NCI-H2081 treated with DMSO at 0.1 percent for 48 hours (cell line): Measurements from ENCODE around the gene CLIP4.

Source experiments
- DNase-seq: peaks from one replicate; lab custom pipeline; 2025; lab: John Stamatoyannopoulos, UW

The CLIP4 gene

DNA sequence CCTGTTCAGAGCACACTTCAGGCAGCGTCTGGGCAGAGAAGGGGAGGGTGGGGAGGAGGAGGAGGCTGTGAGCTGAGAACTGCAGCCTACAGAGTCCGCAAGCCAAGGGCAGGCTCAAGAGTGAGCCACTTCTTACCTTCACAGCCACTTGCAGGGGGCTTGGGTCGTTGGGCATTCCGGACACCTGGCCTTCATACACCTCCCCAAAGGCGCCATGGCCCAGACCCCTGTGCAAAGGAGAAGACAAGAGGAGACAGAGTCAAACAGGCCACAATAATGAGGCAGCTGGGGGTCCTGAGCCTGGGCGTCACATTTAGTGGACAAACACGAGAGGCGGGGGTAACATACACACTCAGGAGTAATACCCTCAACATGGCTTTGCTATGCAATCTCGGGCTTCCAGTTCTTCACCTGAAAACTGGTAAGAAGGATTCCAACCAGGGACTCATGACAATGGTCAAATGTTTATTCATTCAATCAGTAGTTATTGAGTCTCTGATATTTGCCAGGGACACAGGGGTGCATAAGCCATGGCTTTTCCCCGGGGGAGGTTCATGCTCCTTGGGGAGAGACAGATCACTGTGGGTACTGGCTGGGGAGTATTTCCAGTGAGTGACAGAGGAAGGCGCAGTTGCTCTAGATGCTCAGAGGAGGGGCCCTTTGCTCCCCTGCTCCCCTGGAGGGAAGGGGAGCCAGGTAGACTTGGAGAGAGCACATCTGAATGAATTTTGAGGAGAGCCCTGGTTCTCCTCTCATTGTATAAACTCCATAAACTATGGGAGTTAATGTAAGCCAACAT is 107.4 kb downstream of the CLIP4 start:
- no peak for DNase-seq

DNA sequence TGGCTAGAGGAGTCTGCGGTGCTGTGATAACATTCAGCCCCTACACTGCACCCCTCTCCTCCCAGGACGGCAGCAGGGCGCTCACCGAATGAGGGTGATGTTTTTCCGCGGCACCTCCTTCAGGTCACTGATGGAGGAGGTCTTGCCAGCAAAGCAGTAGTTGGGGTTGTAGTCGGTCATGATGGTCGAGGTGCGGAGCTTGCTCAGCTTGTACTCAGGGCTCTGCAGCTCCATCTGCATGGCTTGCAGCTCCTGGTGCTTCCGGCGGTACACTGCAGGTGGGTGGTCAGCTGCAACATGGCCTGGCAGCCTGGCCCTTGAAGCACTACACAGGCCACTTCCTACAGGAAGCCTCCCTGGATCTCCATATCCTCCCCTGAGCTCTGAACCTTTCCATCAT is 108.0 kb downstream of the CLIP4 start:
- DNase-seq, result no peak

- DNase-seq, result no peak
Observed at GRCh38 chr2:29223851-29224692, 108.9 kb downstream of the CLIP4 start.

GRCh38 chr2:29224693-29225551 is 109.7 kb downstream of the CLIP4 start:
- DNase-seq, result no peak

GRCh38 chr2:29225814-29226213 is 110.6 kb downstream of the CLIP4 start:
- no peak for DNase-seq

DNA sequence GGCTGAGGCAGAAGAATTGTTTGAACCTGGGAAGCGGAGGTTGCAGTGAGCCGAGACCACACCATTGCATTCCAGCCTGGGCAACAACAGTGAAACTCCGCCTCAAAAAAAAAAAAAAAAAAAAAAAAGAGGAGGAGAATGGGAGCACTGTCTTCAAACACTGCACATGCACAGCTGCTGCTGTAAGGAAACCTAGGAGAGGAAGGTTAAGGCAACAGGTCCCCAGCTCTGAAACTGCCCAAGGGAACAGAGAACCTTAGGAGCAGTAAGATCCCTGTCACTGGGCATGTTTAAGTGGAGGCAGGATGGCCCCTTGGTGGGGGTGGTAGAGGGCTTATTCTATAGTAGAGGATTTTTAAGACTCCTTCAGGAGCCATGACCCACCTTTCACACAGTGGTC is 111.2 kb downstream of the CLIP4 start:
- no peak for DNase-seq

DNA sequence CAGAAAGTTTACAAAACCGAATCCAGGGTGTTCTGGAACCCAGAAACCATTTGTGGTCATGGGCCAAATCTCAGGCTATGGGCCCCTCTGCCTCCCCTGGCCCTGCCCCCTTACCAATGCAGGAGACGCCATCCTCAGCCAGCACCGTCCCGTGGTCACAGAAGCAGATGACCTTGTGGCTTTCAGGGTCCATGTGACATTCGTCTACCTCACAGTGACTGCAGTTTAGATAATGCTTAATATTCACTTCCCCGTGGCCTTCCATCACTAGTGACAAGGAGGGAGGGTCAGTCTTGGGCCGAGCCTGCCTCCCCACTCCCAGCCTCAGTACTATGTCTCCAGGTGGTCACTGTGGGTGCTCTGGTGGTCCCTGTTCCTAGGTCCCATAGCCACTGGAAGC is 111.6 kb downstream of the CLIP4 start:
- no peak for DNase-seq

GRCh38 chr2:29227935-29228675 is 112.9 kb downstream of the CLIP4 start:
- no peak for DNase-seq

- no peak for DNase-seq
Observed at GRCh38 chr2:29228947-29229346, 113.7 kb downstream of the CLIP4 start.

- no peak for DNase-seq
Observed at GRCh38 chr2:29229640-29230039, 114.4 kb downstream of the CLIP4 start.

GRCh38 chr2:29232041-29232440 is 116.8 kb downstream of the CLIP4 start:
- DNase-seq, result no peak

DNA sequence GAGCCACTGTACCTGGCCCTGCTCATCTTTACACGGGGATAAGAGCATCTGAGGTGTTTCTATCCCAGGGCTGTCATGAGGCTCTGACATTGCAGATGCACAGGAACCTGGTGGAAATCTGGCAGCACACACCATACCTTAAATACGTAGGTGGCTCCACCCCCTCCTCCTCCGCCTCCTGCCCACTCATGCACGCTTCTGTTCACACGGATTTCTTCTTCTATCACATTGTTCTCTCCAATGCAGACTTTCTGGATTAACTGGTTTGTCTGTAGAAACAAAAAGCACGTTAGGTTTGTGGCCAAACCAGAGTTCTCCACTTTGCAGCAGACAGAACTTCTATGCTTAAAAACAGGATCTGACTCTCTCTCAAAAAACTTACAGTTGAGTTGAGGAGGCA is 118.2 kb downstream of the CLIP4 start:
- no peak for DNase-seq

DNA sequence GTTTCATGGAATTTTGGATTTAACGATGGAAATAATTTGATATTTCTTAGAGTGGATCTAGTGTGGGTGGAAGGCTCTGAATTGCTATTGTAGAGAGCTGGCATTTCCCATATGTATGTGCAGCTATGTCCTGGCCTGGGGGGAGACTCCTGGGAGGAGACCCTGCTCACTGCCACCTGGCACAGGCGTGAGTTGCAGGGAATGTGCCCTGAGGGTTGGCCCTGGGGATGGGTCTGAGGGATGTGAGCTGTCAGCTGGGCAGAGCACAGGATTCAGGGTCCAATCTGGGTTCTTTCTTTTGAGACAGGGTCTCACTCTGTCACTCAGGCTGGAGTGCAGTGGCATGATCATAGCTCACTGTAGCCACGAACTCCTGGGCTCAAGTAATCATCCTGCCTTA is 120.2 kb downstream of the CLIP4 start:
- no peak for DNase-seq

DNA sequence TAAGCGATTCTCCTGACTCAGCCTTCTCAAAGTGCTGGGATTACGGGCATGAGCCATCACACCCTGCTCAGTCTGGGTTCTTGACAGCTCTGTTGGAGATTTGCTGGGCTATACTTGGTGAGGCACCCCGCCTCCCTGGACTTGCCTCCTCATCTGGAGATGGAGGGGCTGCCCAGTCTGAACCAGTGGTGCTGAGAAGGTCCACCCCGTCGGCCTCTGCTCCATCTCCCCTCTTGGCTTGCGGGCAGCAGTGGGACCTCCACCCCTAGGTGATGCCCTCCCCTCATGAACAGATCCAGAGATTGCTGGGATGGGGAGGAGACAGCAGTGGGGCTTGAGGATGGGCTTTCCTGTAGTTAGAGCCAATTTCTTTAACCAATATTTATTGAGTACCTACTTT is 120.9 kb downstream of the CLIP4 start:
- DNase-seq, result no peak

DNA sequence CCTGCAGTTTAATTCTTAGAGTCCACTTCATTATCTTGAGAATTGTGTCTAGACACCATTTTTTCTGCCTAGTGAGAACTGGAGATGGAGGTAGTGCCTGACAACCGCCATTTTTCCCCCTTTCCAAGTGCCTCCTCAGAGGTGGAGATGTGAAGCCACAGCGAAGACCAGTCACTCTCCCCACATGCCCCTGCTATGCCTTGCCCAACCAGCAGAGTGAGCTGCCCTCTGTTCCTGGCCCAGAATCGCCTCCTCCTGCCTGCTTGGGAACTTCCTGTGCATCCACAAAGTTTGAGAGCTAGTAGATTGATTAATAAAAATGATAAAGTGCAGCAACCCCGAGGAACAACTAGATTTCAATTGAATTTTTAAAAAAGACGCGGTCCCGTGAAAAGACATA is 123.3 kb downstream of the CLIP4 start:
- DNase-seq, result no peak
